Mammary epithelial cell (primary cell): Measurements from ENCODE around the gene PSMB1.

Source experiments
- EZH2 ChIP-seq: IDR thresholded peaks from 2 replicates; pipeline ENCODE4 v1.6.1; 2012; ENCODE audit warnings: low read length, inconsistent platforms, borderline replicate concordance
- TF ChIP-seq, protein P1 (sequence below), 2 donors: IDR thresholded peaks in 1 of 2; conservative IDR thresholded peaks in 1 of 2; 2 replicates each; pipeline ENCODE4 v1.5.1; 2011 to 2012; ENCODE audit warnings: inconsistent platforms in 2 of 2, low read length in 2 of 2, mild to moderate bottlenecking in 2 of 2, control low read depth in 1 of 2, low read depth in 1 of 2; ENCODE audit not compliant: insufficient read depth in 1 of 2; ENCODE audit errors: extremely low read depth in 1 of 2

DNA sequence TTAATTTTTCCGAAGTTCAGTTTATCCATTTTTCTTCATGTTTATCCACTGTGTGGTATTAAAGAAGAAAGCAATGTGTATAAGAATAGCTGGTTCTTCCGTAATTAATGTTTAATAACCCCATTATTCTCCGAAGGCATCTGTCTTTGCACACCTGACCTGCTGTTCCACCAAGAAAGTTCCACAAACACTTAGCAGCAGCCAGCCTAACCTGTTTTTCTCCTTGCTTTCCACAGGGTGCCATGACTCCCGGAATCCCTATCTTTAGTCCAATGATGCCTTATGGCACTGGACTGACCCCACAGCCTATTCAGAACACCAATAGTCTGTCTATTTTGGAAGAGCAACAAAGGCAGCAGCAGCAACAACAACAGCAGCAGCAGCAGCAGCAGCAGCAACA is 8.4 kb upstream of the PSMB1 start:
- TF ChIP-seq, protein P1, sequence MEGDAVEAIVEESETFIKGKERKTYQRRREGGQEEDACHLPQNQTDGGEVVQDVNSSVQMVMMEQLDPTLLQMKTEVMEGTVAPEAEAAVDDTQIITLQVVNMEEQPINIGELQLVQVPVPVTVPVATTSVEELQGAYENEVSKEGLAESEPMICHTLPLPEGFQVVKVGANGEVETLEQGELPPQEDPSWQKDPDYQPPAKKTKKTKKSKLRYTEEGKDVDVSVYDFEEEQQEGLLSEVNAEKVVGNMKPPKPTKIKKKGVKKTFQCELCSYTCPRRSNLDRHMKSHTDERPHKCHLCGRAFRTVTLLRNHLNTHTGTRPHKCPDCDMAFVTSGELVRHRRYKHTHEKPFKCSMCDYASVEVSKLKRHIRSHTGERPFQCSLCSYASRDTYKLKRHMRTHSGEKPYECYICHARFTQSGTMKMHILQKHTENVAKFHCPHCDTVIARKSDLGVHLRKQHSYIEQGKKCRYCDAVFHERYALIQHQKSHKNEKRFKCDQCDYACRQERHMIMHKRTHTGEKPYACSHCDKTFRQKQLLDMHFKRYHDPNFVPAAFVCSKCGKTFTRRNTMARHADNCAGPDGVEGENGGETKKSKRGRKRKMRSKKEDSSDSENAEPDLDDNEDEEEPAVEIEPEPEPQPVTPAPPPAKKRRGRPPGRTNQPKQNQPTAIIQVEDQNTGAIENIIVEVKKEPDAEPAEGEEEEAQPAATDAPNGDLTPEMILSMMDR (conservative IDR thresholded peaks at IDR 0.05 in 1 of 2, IDR thresholded peaks at IDR 0.05 in 1 of 2; ENCODE audit: extremely low read depth in 1 of 2, insufficient read depth in 1 of 2, low read depth in 1 of 2, low read length in 2 of 2) = no peak
- no peak for TF ChIP-seq EZH2
